B cell (primary cell): ENCODE data around the gene TSPOAP1. TPM values are rescaled to one million over a fixed set of nuclear protein-coding genes. Genes with fewer than 3 reads are reported as not detected.
A peak's percentile ranks its signal among the peaks of the same experiment; 100 is the strongest.

Experiments
- ATAC-seq: fragments of 200-7000 bp; cut with Tn5 transposase; one replicate; pipeline ENCODE4 v1.10.0; 2021; ENCODE audit warnings: low read depth, mild to moderate bottlenecking, moderate number of reproducible peaks, moderate library complexity
- CTCF ChIA-PET: fragments of 350-600 bp; sonication (Branson Sonifier 250); formaldehyde crosslinking; loops from one replicate; lab custom pipeline; 2021; ENCODE audit warnings: antibody characterized with exemption, inconsistent platforms; lab: Charles Lee
- POLR2A ChIA-PET: fragments of 350-600 bp; sonication (Branson Sonifier 250); formaldehyde crosslinking; loops from one replicate; lab custom pipeline; 2021; ENCODE audit warnings: antibody characterized with exemption; lab: Charles Lee
- DNase-seq: peaks from one replicate; pipeline ENCODE4 v3.0.0; 2013
- H2AFZ ChIP-seq: 2 replicates; pipeline ENCODE4 v1.6.1; 2012; ENCODE audit warnings: mild to moderate bottlenecking, low read depth, low read length; ENCODE audit not compliant: insufficient read depth, poor library complexity, severe bottlenecking
- H3K27ac ChIP-seq, 2 donors: 1 replicate in 1 of 2; 2 replicates in 1 of 2; pipeline ENCODE4 v1.5.1; 2012 to 2013; ENCODE audit warnings: low read length in 2 of 2, mild to moderate bottlenecking in 2 of 2, moderate library complexity in 1 of 2
- H3K27me3 ChIP-seq, 4 experiments: fragments of 200-600 bp in 1 of 4; sonication (generic) in 1 of 4; replicated peaks in 1 of 4; 1 replicate in 2 of 4; 2 replicates in 2 of 4; pipeline versions ENCODE4 v1.6.1 to v1.7.0; 2013 to 2016; ENCODE audit warnings: low read length in 3 of 4, mild to moderate bottlenecking in 2 of 4, mixed read lengths in 1 of 4, moderate library complexity in 1 of 4; ENCODE audit not compliant: insufficient read depth in 4 of 4, control insufficient read depth in 3 of 4; ENCODE audit errors: control extremely low read depth in 1 of 4
- H3K36me3 ChIP-seq, 2 experiments: replicated peaks in 1 of 2; 1 replicate in 1 of 2; 2 replicates in 1 of 2; pipeline versions ENCODE4 v1.6.1 to v1.7.1; 2013; ENCODE audit warnings: low read length in 1 of 2; ENCODE audit not compliant: insufficient read depth in 2 of 2, control insufficient read depth in 1 of 2; ENCODE audit errors: control extremely low read depth in 1 of 2, extremely low read depth in 1 of 2
- H3K4me1 ChIP-seq, 2 donors: fragments of 200-600 bp in 1 of 2; sonication (generic) in 1 of 2; 1 replicate in 1 of 2; 2 replicates in 1 of 2; pipeline versions ENCODE4 v1.5.1 to v1.6.1; 2013 to 2017; ENCODE audit warnings: low read length in 2 of 2; ENCODE audit not compliant: control insufficient read depth in 2 of 2, insufficient read depth in 2 of 2
- H3K4me2 ChIP-seq: replicated peaks from 2 replicates; pipeline ENCODE3; 2012; ENCODE audit warnings: mild to moderate bottlenecking, low read depth, low read length; ENCODE audit not compliant: poor library complexity, severe bottlenecking
- H3K4me3 ChIP-seq, 5 experiments: fragments of 200-600 bp in 1 of 5; sonication (generic) in 1 of 5; 1 replicate in 3 of 5; 2 replicates in 2 of 5; pipeline versions ENCODE4 v1.5.1 to v1.7.0; 2011 to 2016; ENCODE audit warnings: low read length in 4 of 5, mild to moderate bottlenecking in 4 of 5, low read depth in 2 of 5, control low read depth in 1 of 5, moderate library complexity in 1 of 5; ENCODE audit not compliant: insufficient read depth in 1 of 5; ENCODE audit errors: control extremely low read depth in 1 of 5, extremely low read depth in 1 of 5
- H3K79me2 ChIP-seq: fragments of 200-600 bp; sonication (generic); one replicate; pipeline ENCODE4 v1.6.0; 2016; ENCODE audit warnings: low read length; ENCODE audit not compliant: control insufficient read depth, insufficient read depth
- H3K9ac ChIP-seq: fragments of 200-600 bp; sonication (generic); 2 replicates; pipeline ENCODE4 v1.6.1; 2017; ENCODE audit warnings: mild to moderate bottlenecking, low read length, moderate library complexity
- H3K9me3 ChIP-seq, 3 donors: one replicate each; pipeline versions ENCODE4 v1.6.1 to v1.7.1; 2013; ENCODE audit warnings: low read length in 2 of 3; ENCODE audit not compliant: control insufficient read depth in 2 of 3, insufficient read depth in 1 of 3; ENCODE audit errors: control extremely low read depth in 1 of 3
- H4K20me1 ChIP-seq: 2 replicates; pipeline ENCODE4 v1.6.0; 2012; ENCODE audit warnings: mild to moderate bottlenecking, low read length; ENCODE audit not compliant: insufficient read depth, control insufficient read depth, poor library complexity, severe bottlenecking
- H3K27ac Mint-ChIP-seq: one replicate; pipeline ENCODE4 v1.8.0; 2021; ENCODE audit warnings: mixed read lengths
- H3K27me3 Mint-ChIP-seq: one replicate; pipeline ENCODE4 v1.8.0; 2021; ENCODE audit warnings: mixed read lengths
- H3K4me1 Mint-ChIP-seq: one replicate; pipeline ENCODE4 v1.8.0; 2021; ENCODE audit warnings: mixed read lengths
- H3K4me3 Mint-ChIP-seq: one replicate; pipeline ENCODE4 v1.8.0; 2021; ENCODE audit warnings: mixed read lengths
- H3K9me3 Mint-ChIP-seq: one replicate; pipeline ENCODE4 v1.8.0; 2022; ENCODE audit warnings: mixed read lengths; ENCODE audit not compliant: insufficient read depth
- CTCF ChIP-seq: fragments of 200-600 bp; IDR thresholded peaks from one replicate; pipeline ENCODE4 v1.8.0; 2022; ENCODE audit warnings: antibody characterized with exemption, mild to moderate bottlenecking
- EZH2 ChIP-seq: IDR thresholded peaks from 2 replicates; pipeline ENCODE4 v1.6.1; 2012; ENCODE audit warnings: borderline replicate concordance, low read depth, mild to moderate bottlenecking, moderate library complexity, low read length; ENCODE audit not compliant: insufficient read depth, poor library complexity, severe bottlenecking
- WGBS: methylation state at CpG from one replicate; pipeline ENCODE4 v1.1.5; 2013; ENCODE audit warnings: missing lambda C conversion rate; ENCODE audit not compliant: insufficient coverage; 5-methylcytosine and 5-hydroxymethylcytosine counted together
- intact Hi-C: fragments of 100-400 bp; cut with micrococcal nuclease; formaldehyde crosslinking; loops from one replicate; pipeline ENCODE4 v1.10.0; 2022
- polyA plus RNA-seq: library from polyadenylated mRNA; depleted of rRNA; stranded (reverse); fragments of >200 nt; gene quantifications from 2 replicates; pipeline ENCODE4 v1.2.3, GENCODE V29; 2012
- total RNA-seq, 2 donors: library from RNA; stranded (reverse); fragments of 120-200 nt in 1 of 2; gene quantifications; 1 replicate in 1 of 2; 2 replicates in 1 of 2; pipeline versions ENCODE4 v1.2.3 to v1.2.4, GENCODE V29; 2013 to 2022

Gene TSPOAP1
- total and polyA plus RNA-seq, 2 donors (not counting 1 experiment from before 2014, with no cell fraction given) = 10.8 to 30.7 TPM

DNA sequence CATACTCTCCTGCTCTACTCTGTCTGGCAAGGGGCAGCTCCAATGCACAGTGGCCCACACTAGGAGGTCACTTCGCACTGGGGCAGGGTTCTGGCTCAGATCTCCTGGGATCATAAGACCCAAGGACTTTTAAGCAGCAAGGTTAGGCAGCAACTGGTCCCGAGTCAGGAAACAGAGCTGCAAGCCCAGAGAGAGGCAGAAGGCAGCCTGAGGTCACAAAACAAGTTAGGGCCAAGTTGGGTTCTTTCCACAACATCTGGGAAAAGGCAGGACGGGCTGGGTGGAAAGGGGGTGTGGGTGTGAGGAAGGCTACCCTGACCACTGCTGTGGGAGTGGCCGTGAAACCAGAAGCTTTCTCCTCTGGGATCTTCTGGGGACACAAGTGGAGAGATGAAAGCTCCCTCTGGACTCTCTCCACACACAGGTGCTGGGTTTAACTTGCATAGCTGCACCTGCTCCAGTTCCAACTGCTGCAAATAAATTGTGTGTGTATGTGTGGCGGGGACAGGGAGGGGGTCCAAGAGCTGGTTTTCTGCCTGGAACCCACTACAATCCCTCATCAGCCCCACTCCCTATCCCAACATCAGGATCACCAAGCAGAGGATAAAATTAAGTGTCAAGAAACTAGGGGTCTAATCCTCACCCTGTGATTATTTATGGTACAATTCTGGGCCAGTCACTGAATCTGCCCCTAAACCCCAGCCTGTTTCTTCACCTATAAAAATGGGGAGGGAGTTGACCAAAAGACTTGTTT lies 8.0 kb upstream of the TSPOAP1 start:
- ChIA-PET POLR2A (interaction anchor here (0.9 to 19.3 kb wide), 6 partner anchors 5 to 81 kb away, joined by 5 to 663 read pairs (median 106); partner anchors contain the start of genes RNF43, SUPT4H1 and TSPOAP1), CTCF (interaction anchor here (0.6 to 13.7 kb wide), 6 partner anchors 9 to 81 kb away, joined by 3 to 587 read pairs (median 6); partner anchors contain the start of genes RNF43, SUPT4H1 and TSPOAP1)
- ATAC-seq (no peak), DNase-seq (peak; percentile 35)
- H3K9me3 Mint-ChIP-seq = no peaks in the 10 kb centered on the region
- peak overlapping the region; percentile 99 to 100 for H3K27ac ChIP-seq
- peaks cover 94% of the 10 kb centered on the region for H3K79me2 ChIP-seq
- no peak overlapping the region for H2AFZ ChIP-seq
- H3K27me3 ChIP-seq = no peaks in the 10 kb centered on the region
- H3K4me1 Mint-ChIP-seq = peaks cover 79% of the 10 kb centered on the region
- peak overlapping the region; percentile 98 for H3K27ac Mint-ChIP-seq
- peaks cover 7% of the 10 kb centered on the region for H4K20me1 ChIP-seq
- H3K4me2 ChIP-seq = peak overlapping the region; percentile 92
- WGBS = 1% methylated on average over 4 of the region's 5 CpGs
- H3K4me1 ChIP-seq = peaks cover 73 to 89% of the 10 kb centered on the region in 2 donors
- H3K4me3 Mint-ChIP-seq = peak overlapping the region; percentile 91
- no peak for TF ChIP-seq CTCF
- TF ChIP-seq EZH2 = no peak
- peak overlapping the region; percentile 99 for H3K9ac ChIP-seq
- peaks cover 0 to 7% of the 10 kb centered on the region in 2 experiments for H3K36me3 ChIP-seq
- no peaks in the 10 kb centered on the region for H3K27me3 Mint-ChIP-seq
- intact Hi-C loops = loop anchor here (1.0 kb wide), 1 partner anchor 16 kb away; the partner anchor contains the start of gene SUPT4H1
- no peaks in the 10 kb centered on the region for H3K9me3 ChIP-seq
- peak overlapping the region; percentile 75 to 100 (median 99) for H3K4me3 ChIP-seq
